Stimulated activated CD4-positive, alpha-beta T cell treated with anti-CD3 and anti-CD28 coated beads, Interleukin-12 subunit alpha, Interleukin-12 subunit beta, amount 100 ng/mL, for 4 hours (primary cell): ENCODE data around the gene CIAO2B.
A peak's percentile ranks its signal among the peaks of the same experiment; 100 is the strongest.
"Not testable (repeated sequence)": the region's sequence is repeated elsewhere in the genome, so short reads cannot be mapped to it uniquely, and the experiment has no call there.

Source experiments
- DNase-seq: peaks from one replicate; pipeline ENCODE4 v3.0.0-alpha.2; 2020

The CIAO2B gene

DNA sequence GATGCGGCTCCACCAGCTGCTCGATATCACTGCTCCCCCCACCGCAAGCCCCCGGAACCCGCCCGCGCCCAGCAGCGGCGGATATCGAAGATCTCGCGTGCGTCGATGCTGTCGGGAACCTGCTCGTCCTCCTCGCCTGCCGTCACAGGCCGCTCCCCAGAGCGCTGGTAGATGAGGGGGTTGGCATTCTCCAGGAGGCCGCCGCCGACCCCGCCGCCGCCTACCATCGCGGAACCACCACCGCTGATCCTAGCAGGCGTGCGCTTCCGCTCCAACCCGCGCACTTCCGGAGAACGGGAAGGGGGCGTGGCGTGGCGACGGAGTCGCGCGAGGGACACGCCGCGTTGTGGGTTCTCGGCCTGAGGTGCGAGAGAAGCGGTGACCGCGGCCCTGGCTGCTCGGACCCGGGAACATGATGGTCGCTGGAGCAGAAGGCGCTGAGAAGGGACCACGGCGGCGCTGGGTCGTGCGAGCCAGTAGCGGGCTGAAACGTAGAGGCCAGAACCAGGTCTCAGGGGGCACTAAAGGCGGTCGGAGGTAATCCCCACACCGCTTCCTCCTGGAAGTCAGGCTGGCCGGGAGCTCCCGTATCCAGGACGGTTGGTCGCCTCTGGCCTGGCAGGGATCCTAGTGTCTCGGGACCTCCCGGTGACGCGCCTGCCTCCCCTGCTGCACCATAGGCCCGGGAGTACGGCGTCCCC, at the start of gene CIAO2B:
TSS of gene CIAO2B (minus strand) at position 265 of the 701 bp plus-strand sequence. CDS start at position 227, 38 bp downstream.
- DNase-seq: peak; percentile 89

GRCh38 chr16:66983033-66983432, 48.8 kb upstream of the CIAO2B start:
- no peak for DNase-seq

DNA sequence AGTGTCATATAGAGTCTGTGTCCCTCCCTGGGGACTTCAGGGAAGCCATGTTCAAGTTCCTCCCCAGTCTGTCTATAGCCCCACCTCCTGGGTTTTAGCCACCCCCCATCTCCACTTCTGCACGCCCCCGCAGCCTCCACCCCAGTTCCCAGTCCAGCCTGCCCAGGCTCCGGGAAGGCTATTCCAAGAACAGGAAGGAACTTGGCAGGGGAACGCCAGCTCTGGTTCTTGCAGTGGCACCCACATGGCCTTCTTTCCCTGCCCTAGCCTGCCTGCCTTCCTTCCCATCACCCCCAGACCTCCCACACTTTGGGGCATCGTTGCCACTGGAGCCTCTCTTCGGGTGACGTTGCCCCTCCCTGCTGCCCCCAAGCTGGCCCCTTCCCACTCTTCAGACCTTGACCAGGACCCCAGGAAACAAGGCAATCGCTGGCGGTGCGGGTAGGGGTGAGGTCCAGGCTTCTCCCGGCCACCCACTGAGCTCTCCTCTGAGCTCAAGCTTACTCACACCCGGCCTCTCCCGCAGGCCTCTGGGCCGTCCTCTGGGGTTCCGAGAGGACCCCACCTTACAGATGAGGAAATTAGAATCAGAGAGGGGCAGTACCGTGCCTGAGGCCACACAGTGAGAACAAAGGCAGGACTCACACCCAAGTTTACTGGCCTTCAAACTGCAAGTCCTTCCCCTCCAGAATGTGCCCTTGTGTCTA, 45.0 kb upstream of the CIAO2B start:
- DNase-seq: no peak

GRCh38 chr16:66977341-66978113, 43.3 kb upstream of the CIAO2B start:
- DNase-seq: peak; percentile 94

GRCh38 chr16:66976746-66977145, 42.5 kb upstream of the CIAO2B start:
- no peak for DNase-seq

- DNase-seq: no peak
These were observed 41.2 kb upstream of the CIAO2B start for GRCh38 chr16:66975302-66975893.

- peak; percentile 34 for DNase-seq
These were observed 40.7 kb upstream of the CIAO2B start for GRCh38 chr16:66974932-66975246.

GRCh38 chr16:66974156-66974931, 40.1 kb upstream of the CIAO2B start:
- not testable (repeated sequence) for DNase-seq

- no peak for DNase-seq
These were observed 39.5 kb upstream of the CIAO2B start for GRCh38 chr16:66973716-66974115.

- DNase-seq: no peak
These were observed 38.8 kb upstream of the CIAO2B start for GRCh38 chr16:66972983-66973382.

DNA sequence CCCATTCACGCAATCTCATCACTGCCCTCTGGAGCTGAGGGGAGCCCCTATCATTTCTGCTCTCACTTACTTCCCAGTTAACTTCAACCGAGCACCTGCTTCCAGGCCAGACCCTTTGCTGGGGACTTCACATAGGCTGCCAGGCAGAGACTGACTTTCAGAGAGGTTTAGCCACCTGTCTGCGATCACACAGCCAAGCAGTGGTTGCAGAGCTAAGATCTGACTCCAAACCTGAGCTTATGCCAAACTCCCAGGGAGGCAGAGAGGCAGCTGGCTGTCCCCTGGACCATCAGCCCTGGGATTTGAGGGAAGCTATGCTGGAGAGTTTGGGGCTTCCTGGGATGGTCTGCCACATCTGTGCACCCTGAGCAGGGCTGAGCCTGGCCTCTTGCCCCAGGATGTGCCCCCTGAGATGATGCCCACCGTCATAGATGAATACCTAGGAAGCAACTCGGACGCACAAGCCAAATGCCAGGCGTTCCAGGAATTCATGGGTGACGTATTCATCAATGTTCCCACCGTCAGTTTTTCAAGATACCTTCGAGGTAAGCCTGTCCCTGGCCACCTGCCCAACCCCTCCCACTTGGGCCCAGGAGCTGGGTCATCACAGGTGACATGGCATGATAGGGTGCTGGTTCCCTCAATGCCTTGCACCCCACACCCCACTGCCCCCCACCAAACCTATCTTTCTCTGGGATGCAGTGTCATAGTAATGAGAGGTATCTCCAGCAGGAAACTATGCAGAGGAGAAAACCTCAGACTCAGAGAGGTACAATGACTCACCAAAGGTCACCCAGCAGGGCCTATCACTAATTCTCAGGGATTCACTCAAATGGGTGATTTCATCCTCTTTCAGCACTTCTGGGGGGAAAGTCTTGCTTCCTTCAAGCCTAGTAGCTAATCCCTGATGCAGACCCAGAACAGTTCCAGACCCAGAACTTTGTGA, 36.8 kb upstream of the CIAO2B start:
- DNase-seq: no peak

GRCh38 chr16:66968847-66969246, 34.6 kb upstream of the CIAO2B start:
- DNase-seq: no peak

DNA sequence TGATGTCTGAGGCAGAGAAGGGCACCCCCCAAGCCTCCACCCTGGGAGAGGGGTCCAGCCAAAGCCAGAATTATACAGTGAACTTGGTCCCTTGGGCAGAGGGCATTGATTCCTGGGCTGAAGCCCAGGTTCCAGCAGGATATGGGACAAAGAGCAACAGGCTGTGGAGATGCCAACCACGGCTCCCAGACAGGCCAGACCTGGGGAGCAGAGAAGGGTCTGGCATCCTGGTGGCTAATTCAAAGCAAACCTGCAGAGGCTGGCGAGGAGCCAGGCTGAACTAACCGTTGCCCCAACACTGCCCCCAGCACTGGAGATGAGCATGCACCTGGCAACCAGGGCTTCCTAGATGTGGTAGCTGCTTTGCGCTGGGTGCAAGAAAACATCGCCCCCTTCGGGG, 29.8 kb upstream of the CIAO2B start:
- DNase-seq: no peak

GRCh38 chr16:66961914-66962313, 27.7 kb upstream of the CIAO2B start:
- no peak for DNase-seq

GRCh38 chr16:66961065-66961744, 27.0 kb upstream of the CIAO2B start, which contains the start of gene CES3:
Gene CES3, plus strand, starts transcription at chr16:66961266. Its CDS starts 42 bp downstream, at chr16:66961308.
- DNase-seq: peak; percentile 55

GRCh38 chr16:66960270-66960669, 26.1 kb upstream of the CIAO2B start:
- no peak for DNase-seq

DNA sequence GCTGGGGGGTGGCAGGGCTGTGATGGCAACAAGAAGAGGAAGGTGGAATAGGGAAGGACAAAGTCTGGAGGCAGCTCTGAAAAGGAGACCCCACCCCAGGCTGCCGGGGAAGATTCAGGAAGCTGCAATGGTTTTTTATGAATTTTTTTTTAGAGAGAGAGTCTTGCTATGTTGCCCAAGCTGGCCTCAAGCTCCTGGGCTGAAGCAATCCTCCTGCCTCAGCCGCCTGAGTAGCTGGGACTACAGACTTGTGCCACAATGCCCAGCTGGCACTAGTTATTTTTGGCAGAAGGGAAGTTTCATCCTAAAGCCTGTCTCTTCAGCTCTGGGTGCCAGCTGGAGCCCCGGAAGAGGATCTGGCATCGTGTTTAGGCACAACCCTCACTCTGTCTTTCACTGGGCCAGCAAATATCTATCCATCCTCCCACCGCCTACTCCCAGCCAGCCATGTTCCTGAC, 25.5 kb upstream of the CIAO2B start:
- DNase-seq: no peak

DNA sequence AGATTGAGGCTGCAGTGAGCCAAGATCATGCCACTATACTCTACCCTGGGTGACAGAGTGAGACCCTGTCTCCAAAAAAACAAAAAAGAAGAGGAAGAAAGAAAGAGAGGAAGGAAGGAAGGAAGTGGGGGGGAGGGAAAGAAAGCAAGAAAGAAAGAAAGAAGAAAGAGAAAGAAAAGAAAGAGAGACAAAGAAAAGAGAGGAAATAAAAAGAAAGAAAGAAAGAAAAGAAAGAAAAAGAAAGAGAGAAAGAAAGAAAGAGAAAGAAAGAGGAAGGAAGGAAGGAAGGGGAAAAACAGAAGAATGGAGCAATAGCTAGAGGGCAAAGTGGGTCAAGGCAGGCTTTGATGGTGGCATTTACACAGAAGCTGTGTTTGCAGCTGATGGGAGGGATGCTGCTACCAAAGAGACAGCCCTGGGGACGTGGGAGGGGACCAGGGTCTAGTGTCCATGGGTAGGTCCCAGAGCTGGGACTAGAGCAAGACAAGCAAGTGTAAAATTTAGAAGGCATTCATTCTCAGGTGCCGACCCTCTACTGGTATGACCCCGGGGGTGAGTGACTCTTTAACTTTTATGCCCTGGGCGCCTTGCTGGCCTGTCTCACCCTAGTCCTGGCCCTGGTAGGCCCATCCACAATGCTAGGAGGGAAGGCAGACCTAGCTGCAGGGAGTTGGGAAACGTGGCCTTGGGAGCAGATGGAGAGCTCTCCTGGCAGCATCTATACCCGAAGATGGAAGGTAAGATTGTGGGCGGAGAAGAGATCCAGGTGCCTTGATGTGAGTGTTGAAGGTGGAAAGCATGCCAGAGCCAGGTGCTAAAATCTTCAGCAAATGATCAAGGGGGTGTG, 24.9 kb upstream of the CIAO2B start:
- no peak for DNase-seq

GRCh38 chr16:66956154-66956457, 21.9 kb upstream of the CIAO2B start:
- not testable (repeated sequence) for DNase-seq
